Measurements from ENCODE around the gene VWDE. TPM values are rescaled to one million over a fixed set of nuclear protein-coding genes. Genes with fewer than 3 reads are reported as not detected.
"Not testable (repeated sequence)": the region's sequence is repeated elsewhere in the genome, so short reads cannot be mapped to it uniquely, and the experiment has no call there.

Gene VWDE
- polyA plus RNA-seq (2012; ENCODE audit: missing spikeins): 0.04 TPM

DNA sequence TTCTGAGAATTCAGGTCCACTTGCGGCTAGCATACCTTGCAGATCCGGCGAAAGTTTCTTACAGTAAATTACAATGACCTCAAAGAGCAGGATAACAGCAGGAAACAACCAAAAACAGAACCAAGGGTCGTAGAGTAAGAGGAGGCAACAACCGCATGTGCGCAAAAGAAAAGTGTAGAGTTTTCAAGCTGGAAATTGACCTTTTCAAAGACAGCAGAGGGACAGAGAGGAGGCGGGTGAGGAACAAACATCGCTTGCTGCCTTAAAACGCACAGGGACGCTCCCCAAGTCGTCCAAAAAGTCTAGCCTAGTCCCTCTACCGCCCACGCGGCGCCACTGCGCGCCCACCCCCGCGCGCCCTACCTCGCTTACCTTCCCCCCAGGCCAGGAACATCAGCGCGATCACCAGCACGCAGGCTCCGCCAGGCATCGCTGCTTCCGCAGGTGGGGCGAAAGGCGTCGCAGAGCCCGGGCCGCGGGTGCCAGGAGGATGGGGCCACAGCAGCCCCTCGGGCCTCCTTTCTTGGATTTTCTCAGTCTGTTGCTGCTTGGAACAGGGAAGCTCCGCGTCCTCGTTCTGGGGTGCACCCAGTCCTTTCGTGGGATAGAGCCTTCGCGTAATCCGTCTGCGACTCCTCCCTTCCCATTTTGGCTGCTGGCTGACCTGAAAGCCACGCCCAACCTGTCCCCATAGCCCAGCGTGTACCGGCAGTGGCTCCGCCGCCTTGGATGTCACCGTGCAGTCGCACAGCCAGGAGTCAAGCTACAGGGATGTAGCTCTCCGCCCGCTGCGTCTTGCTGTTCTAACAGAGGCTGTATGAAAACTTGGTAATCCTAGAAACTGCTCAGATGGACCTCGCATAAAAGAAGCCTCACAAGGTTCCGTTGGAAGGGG, at the start of gene VWDE:
VWDE (minus strand) TSS at position 579 of the 895 bp plus-strand sequence; CDS start at position 430, 149 bp downstream.
- peak; percentile 23 for DNase-seq (ENCODE audit: insufficient read length)
- peak; percentile 60 for FAIRE-seq

DNA sequence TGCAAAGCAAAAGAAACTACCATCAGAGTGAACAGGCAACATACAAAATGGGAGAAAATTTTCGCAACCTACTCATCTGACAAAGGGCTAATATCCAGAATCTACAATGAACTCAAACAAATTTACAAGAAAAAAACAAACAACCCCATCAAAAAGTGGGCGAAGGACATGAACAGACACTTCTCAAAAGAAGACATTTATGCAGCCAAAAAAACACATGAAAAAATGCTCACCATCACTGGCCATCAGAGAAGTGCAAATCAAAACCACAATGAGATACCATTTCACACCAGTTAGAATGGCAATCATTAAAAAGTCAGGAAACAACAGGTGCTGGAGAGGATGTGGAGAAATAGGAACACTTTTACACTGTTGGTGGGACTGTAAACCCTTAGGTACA, 49.5 kb upstream of the VWDE start:
- FAIRE-seq; DNase-seq (ENCODE audit: insufficient read length): not testable (repeated sequence)

More for the DNA sequence above, at the start of gene VWDE:
- TF ChIP-seq POLR2AphosphoS5 (IDR thresholded peaks at IDR 0.05; ENCODE audit: low read depth, low read length) (no peak), TAF1 (IDR thresholded peaks at IDR 0.05; ENCODE audit: borderline replicate concordance, low read depth, low read length) (no peak), POLR2A (IDR thresholded peaks at IDR 0.05; ENCODE audit: low read depth, low read length) (no peak)

DNA sequence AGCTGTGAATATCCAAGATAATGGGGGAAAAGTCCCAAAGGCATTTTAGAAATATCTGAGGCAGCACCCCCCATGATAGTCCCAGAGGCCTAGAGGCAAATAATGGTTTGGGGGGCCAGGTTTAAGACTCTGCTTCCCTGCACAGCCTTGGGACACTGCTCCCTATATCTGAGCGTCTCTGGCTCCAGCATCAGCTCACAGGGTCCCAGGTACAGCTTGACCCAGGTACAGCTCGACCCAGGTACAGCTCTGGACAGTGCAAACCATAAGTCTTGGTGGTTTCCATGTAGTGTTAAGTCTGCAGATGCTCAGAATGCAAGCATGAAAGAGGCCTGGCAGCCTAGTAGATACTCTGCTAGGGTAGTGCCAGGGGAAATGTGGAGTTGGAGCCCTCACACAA, 47.0 kb upstream of the VWDE start:
- FAIRE-seq: no peak
- no peak for TF ChIP-seq POLR2A (IDR thresholded peaks at IDR 0.05; ENCODE audit: low read depth, low read length)
- no peak for TF ChIP-seq POLR2AphosphoS5 (IDR thresholded peaks at IDR 0.05; ENCODE audit: low read depth, low read length)
- no peak for TF ChIP-seq TAF1 (IDR thresholded peaks at IDR 0.05; ENCODE audit: borderline replicate concordance, low read depth, low read length)
- DNase-seq (ENCODE audit: insufficient read length): no peak

DNA sequence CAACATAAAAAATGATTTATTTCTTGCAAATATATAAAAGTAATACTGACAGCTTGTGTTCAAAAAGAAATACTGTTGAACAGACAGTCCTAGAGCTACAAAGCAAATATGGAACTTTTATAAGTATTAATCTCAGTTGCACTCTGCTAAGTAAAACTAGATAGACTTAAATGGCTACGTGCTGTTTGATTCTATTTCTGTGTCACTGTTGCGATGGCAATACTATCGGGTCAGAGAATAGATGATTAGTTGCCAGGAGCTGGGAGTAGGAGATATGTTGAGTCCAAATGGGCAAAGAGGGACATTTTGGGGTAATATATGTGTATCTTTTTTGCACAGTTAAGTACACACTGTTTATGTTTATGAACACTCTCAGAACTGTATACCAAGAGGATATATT, 41.1 kb upstream of the VWDE start:
- DNase-seq (ENCODE audit: insufficient read length): no peak
- FAIRE-seq: no peak
- TF ChIP-seq POLR2AphosphoS5 (IDR thresholded peaks at IDR 0.05; ENCODE audit: low read depth, low read length) (no peak), POLR2A (IDR thresholded peaks at IDR 0.05; ENCODE audit: low read depth, low read length) (no peak), TAF1 (IDR thresholded peaks at IDR 0.05; ENCODE audit: borderline replicate concordance, low read depth, low read length) (no peak)

DNA sequence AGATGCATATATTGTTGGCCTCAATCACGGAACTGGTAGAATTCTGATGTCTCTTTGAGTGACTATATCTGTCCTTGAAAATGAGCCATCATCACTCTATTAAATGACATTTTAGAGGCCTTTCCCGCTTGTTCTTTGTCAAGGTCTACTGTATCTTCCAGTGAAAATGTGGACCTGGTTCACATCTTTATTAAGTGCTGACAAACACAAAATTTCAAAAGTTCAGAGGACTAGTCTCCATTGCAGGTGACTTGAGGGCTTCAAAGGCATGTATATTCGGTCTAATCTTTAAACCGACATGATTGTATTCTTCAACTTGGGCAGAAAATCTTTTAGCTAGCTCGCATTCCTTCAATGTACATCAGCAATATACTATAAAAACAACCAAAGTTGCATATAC, 36.6 kb upstream of the VWDE start:
- FAIRE-seq (no peak), DNase-seq (ENCODE audit: insufficient read length) (no peak)
- TF ChIP-seq POLR2A (IDR thresholded peaks at IDR 0.05; ENCODE audit: low read depth, low read length) (no peak), TAF1 (IDR thresholded peaks at IDR 0.05; ENCODE audit: borderline replicate concordance, low read depth, low read length) (no peak), POLR2AphosphoS5 (IDR thresholded peaks at IDR 0.05; ENCODE audit: low read depth, low read length) (no peak)

DNA sequence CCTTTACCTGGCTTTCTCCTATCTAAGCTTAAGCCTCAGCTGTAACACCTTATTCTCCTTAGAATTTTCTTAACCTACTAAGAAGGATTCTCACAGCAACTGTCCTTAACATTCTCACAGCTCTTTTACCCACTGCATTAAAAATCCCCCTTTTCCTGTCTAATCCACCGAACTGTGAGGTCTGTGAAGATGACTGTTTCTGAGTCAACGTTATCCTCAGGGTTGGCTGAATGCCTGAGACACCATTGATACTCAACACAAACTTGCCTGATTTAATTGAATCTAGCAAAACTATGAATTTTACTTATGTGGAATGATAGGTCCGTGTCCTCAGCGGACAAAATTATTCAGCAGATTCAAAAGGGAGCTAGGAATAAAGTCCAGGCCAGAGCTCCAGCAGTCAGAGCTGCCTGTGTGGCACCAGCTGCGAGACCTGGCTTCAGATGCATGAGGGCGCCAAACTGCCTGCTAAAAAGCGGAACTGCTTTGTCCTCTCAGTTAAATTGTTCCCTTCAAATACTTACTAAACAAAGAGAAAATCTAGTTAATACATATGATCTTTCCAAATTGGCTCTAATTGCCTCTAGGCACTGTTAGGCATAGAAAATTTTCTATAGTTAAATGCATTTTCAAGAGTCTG, 33.4 kb upstream of the VWDE start:
- TF ChIP-seq TAF1 (IDR thresholded peaks at IDR 0.05; ENCODE audit: borderline replicate concordance, low read depth, low read length) (no peak), POLR2AphosphoS5 (IDR thresholded peaks at IDR 0.05; ENCODE audit: low read depth, low read length) (no peak), POLR2A (IDR thresholded peaks at IDR 0.05; ENCODE audit: low read depth, low read length) (no peak)
- FAIRE-seq (no peak), DNase-seq (ENCODE audit: insufficient read length) (no peak)

DNA sequence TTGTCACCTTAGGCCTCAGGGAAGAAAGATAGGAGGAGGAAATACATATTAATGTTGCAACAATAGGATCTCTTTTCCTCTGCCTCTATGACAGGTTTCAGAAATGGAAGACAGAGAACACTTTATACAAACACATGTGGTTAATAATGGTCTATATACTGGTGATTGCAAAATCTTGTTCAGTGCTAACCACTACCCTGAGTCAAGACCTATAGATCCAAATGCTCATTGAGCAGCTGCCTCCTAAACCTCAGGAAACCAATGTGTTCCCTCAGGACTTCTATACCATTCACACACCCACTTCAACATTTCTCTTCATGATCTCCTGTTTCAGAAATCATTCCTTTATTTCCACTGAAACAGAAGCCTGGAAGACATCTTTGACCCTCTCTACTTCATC, 32.5 kb upstream of the VWDE start:
- TF ChIP-seq TAF1 (IDR thresholded peaks at IDR 0.05; ENCODE audit: borderline replicate concordance, low read depth, low read length): no peak
- TF ChIP-seq POLR2AphosphoS5 (IDR thresholded peaks at IDR 0.05; ENCODE audit: low read depth, low read length): no peak
- TF ChIP-seq POLR2A (IDR thresholded peaks at IDR 0.05; ENCODE audit: low read depth, low read length): no peak
- FAIRE-seq (no peak), DNase-seq (ENCODE audit: insufficient read length) (no peak)

DNA sequence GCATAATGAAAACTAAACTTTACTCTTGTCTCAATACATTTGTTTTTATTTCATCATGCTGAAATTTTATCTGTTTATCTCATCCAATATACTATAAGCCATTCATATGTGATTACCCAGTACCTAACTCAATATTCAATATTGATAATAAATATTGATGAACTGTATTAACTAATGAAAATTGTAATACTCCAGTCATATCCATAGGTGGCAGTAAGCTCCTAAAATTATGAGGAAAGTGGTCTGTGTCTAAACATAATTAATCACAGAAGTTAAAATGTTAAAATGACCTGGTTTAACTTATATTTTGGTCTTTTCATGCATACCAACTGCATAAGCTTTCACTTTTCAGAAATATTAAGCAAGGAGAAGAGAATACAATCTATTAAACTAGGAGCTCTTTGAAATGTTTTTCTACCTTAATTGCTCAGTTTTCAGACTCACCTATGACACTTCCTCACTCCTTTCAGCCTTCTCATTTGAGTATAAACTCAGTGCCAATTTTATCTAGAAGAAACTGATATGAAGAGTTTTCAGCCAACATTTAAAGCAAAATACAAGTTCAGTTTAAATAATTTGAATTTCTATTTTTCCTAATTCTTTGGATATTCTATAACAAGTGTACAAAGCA, 30.5 kb upstream of the VWDE start:
- DNase-seq (ENCODE audit: insufficient read length) (no peak), FAIRE-seq (no peak)
- TF ChIP-seq POLR2A (IDR thresholded peaks at IDR 0.05; ENCODE audit: low read depth, low read length) (no peak), TAF1 (IDR thresholded peaks at IDR 0.05; ENCODE audit: borderline replicate concordance, low read depth, low read length) (no peak), POLR2AphosphoS5 (IDR thresholded peaks at IDR 0.05; ENCODE audit: low read depth, low read length) (no peak)

DNA sequence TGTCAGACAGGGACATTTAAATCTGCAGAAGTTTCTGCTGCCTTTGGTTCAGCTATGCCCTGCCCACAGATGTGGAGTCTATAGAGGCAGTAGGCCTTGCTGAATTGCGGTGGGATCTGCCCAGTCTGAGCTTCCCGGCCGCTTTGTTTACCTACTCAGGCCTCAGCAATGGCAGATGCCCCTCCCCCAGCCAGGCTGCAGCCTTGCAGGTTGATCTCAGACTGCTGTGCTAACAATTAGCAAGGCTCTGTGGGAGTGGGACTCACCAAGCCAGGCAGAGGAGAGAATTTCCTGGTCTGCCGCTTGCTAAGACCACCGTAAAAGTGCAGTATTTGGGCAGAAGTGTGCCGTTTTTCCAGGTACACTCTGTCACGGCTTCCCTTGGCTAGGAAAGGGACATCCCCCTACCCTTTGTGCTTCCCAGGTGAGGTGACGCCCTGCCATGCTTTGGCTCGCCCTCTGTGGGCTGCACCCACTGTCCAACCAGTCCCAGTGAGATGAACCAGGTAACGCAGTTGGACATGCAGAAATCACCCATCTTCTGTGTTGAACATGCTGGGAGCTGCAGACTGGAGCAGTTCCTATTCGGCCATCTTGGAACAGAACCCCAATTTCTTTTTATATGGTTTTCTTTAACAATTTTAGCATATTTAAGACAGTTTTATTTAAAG, 28.4 kb upstream of the VWDE start:
- FAIRE-seq (no peak), DNase-seq (ENCODE audit: insufficient read length) (no peak)
- TF ChIP-seq TAF1 (IDR thresholded peaks at IDR 0.05; ENCODE audit: borderline replicate concordance, low read depth, low read length): no peak
- no peak for TF ChIP-seq POLR2AphosphoS5 (IDR thresholded peaks at IDR 0.05; ENCODE audit: low read depth, low read length)
- no peak for TF ChIP-seq POLR2A (IDR thresholded peaks at IDR 0.05; ENCODE audit: low read depth, low read length)

DNA sequence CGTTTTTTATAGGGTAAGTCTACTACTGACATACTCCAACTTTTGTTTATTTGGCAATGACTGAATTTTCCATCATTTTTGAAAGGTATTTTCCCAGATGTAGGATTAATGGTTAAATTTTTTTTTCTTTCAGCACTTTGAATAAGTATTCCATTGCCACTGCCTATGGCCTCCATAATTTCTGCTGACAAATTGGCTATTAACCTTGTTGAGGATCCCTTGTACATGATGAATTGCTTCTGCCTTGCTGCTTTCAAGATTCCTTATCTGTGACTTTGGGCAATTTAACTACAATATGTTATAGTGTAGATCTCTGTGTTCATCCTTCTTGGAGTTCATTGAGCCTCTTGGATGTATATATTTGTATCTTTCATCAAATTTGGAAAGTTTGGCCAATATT, 21.6 kb upstream of the VWDE start:
- no peak for DNase-seq (ENCODE audit: insufficient read length)
- TF ChIP-seq POLR2A (IDR thresholded peaks at IDR 0.05; ENCODE audit: low read depth, low read length) (no peak), TAF1 (IDR thresholded peaks at IDR 0.05; ENCODE audit: borderline replicate concordance, low read depth, low read length) (no peak), POLR2AphosphoS5 (IDR thresholded peaks at IDR 0.05; ENCODE audit: low read depth, low read length) (no peak)
- no peak for FAIRE-seq

All from GM12892 (cell line).